Cardiac muscle cell (in vitro differentiated cells and primary cell): ENCODE measurements around the gene MAP2. TPM values are rescaled to one million over a fixed set of nuclear protein-coding genes. Genes with fewer than 3 reads are reported as not detected.

Experiments used
- DNase-seq, 2 donors: peaks; one replicate each; pipeline versions ENCODE4 v3.0.0 to v3.0.0-alpha.2; 2010 to 2017; ENCODE audit warnings: low read depth in 1 of 2, low spot score in 1 of 2
- H3K27ac ChIP-seq: fragments of 200-600 bp; sonication (generic); 2 replicates; pipeline ENCODE4 v1.5.1; 2016
- H3K27me3 ChIP-seq: fragments of 200-600 bp; sonication (generic); 2 replicates; pipeline ENCODE4 v1.6.0; 2016; ENCODE audit warnings: control low read depth
- H3K36me3 ChIP-seq: fragments of 200-600 bp; sonication (generic); 2 replicates; pipeline ENCODE4 v1.5.1; 2016; ENCODE audit warnings: control low read depth
- H3K4me1 ChIP-seq: fragments of 200-600 bp; sonication (generic); 2 replicates; pipeline ENCODE4 v1.8.1; 2017; ENCODE audit warnings: low read depth, mild to moderate bottlenecking, mixed run types
- H3K4me3 ChIP-seq: fragments of 200-600 bp; sonication (generic); 2 replicates; pipeline ENCODE4 v1.5.1; 2016; ENCODE audit warnings: mild to moderate bottlenecking
- H3K9me3 ChIP-seq: fragments of 200-600 bp; sonication (generic); 2 replicates; pipeline ENCODE4 v1.5.1; 2017; ENCODE audit warnings: low read depth, mild to moderate bottlenecking, control low read depth
- polyA plus RNA-seq: library from polyadenylated mRNA; unstranded; fragments of >200 nt; fragmentation: Nextera tagmentation; extraction: Ambion mirVana; gene quantifications from 2 replicates; pipeline ENCODE4 v1.2.1, GENCODE V29; 2016
- total RNA-seq: library from RNA; depleted of rRNA; stranded (reverse); fragments of >200 nt; gene quantifications from 2 replicates; pipeline ENCODE4 v1.2.3, GENCODE V29; 2016
- TF ChIP-seq, protein P1 (sequence below): IDR thresholded peaks from 2 replicates; pipeline ENCODE4 v1.5.1; 2012; ENCODE audit warnings: low read depth, mild to moderate bottlenecking, low read length

The MAP2 gene
- total and polyA plus RNA-seq, 2 experiments from 2014 or later, result 0.24 to 0.68 TPM

DNA sequence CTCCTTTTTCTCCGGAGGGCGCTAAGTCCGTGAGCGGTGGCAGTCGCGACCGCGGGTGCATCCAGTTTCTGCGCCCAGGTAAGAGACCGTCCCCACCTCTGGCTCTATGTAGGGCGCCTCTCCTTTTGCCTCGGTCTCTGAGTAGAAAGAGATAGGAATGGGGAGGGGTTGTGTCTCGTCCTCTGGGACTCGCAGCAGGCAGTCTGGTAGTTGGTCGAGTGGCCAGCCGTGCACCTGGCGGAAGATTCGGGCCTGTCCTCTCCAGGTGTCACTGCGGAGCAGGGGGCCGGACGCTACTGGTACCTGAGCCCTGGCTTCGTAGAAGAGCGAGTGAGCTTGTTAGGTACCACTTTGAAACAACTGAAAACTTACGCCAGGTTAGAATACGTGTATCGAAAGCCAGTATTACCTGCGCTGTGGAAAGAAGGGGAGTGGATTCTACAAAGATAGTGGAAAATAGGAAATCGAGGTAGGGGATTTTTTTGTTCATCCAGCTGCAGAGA, 403 bp downstream of the MAP2 start:
- no peaks in the 10 kb centered on the region for H3K4me1 ChIP-seq
- TF ChIP-seq, protein P1, sequence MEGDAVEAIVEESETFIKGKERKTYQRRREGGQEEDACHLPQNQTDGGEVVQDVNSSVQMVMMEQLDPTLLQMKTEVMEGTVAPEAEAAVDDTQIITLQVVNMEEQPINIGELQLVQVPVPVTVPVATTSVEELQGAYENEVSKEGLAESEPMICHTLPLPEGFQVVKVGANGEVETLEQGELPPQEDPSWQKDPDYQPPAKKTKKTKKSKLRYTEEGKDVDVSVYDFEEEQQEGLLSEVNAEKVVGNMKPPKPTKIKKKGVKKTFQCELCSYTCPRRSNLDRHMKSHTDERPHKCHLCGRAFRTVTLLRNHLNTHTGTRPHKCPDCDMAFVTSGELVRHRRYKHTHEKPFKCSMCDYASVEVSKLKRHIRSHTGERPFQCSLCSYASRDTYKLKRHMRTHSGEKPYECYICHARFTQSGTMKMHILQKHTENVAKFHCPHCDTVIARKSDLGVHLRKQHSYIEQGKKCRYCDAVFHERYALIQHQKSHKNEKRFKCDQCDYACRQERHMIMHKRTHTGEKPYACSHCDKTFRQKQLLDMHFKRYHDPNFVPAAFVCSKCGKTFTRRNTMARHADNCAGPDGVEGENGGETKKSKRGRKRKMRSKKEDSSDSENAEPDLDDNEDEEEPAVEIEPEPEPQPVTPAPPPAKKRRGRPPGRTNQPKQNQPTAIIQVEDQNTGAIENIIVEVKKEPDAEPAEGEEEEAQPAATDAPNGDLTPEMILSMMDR, result no peak
- DNase-seq, result peak in 1 of 2 donors; percentile 8
- H3K27me3 ChIP-seq, result peaks cover 36% of the 10 kb centered on the region
- peak overlapping the region; percentile 42 for H3K4me3 ChIP-seq
- no peaks in the 10 kb centered on the region for H3K9me3 ChIP-seq
- H3K36me3 ChIP-seq, result no peaks in the 10 kb centered on the region
- no peak overlapping the region for H3K27ac ChIP-seq

DNA sequence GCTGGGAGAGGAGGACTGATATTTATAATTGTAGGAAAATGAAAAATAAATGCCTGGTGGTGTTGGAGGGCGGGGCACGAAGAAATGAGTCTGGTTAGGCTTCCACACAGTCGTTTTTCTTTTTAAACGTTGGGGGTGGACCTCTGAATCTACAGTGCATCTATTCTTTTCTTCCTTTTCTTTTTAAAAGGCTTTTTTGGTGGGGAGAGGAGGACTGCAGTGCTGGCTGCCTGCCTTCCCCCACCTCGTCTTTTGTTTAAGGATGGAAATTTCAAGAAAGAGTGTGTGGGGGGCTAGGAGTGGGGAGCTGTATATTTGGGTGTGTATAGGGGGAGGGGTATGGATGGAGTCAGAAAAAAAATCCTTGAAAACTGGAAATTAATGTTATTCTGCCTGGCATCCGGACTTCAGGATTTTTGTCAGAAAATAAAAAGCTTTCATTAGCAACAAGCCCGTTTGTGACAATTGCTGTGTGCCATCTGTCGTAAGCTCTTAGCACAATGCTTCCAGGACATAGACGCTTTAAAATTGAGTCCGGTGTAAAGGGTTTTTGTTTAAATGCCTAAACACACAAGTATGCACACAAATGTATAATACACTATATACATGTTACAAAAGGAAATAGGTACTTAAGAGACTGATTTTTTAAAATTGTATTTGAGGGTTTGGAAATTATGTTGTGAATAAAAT, 1.1 kb downstream of the MAP2 start:
- no peaks in the 10 kb centered on the region for H3K36me3 ChIP-seq
- peaks cover 36% of the 10 kb centered on the region for H3K27me3 ChIP-seq
- H3K9me3 ChIP-seq, result no peaks in the 10 kb centered on the region
- H3K27ac ChIP-seq, result no peak overlapping the region
- no peaks in the 10 kb centered on the region for H3K4me1 ChIP-seq
- no peak for DNase-seq
- H3K4me3 ChIP-seq, result no peak overlapping the region
- TF ChIP-seq, protein P1, result no peak

DNA sequence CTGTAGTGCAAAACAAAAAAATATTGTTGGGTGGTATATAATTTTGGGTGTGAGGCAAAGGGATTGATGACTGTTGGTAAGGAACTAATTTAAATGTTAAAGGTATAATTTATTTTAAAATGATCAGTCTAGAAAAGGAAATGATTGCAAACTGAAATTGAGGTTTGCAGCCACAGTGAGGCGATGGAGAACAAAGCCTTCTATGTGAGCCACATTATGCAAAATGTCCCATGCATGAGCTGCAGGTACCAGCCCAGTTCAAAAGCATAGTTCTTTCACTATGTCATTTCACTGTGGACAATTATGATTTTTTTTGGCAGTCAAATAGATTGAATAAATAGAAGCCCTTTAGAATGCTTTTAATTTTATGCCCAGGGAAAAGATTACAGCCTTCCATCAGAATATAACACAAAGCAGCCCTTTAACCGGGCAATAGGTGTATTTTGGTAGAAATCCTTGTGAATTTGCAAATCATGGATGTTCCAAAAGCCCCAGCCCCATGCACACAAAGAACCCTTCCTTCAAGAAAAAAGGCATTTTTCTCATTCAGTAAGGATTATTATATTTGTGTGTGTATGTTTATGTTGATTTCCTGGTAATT, 1.7 kb downstream of the MAP2 start:
- Histone ChIP-seq H3K4me1 (no peaks in the 10 kb centered on the region), H3K36me3 (no peaks in the 10 kb centered on the region), H3K9me3 (no peaks in the 10 kb centered on the region), H3K4me3 (no peak overlapping the region), H3K27me3 (peaks cover 36% of the 10 kb centered on the region), H3K27ac (no peak overlapping the region)
- DNase-seq, result peak; percentile 32 to 64
- TF ChIP-seq, protein P1, result peak; percentile 66

DNA sequence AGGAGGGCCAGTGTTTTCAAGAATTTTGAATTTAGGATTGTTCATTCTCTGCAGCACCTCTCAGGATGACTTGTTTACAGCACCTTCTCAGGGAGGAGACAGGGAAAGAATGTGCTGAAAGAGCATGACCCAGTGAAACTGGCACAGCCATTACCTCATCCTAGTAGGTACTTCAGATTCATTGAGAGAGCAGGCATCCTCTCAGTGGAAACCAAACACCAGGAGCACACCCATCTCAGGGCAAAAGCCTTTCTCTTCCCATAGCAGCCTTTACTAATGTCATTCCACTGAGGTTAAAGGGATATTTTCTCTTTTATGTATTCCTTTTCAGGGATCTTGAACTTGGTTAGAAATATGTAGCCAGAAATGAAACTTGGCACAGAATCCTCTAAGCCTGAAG, 2.6 kb downstream of the MAP2 start:
- Histone ChIP-seq H3K9me3 (no peaks in the 10 kb centered on the region), H3K36me3 (no peaks in the 10 kb centered on the region), H3K4me3 (no peak overlapping the region), H3K27me3 (peaks cover 36% of the 10 kb centered on the region), H3K4me1 (no peaks in the 10 kb centered on the region), H3K27ac (no peak overlapping the region)
- TF ChIP-seq, protein P1, result no peak
- DNase-seq, result no peak

DNA sequence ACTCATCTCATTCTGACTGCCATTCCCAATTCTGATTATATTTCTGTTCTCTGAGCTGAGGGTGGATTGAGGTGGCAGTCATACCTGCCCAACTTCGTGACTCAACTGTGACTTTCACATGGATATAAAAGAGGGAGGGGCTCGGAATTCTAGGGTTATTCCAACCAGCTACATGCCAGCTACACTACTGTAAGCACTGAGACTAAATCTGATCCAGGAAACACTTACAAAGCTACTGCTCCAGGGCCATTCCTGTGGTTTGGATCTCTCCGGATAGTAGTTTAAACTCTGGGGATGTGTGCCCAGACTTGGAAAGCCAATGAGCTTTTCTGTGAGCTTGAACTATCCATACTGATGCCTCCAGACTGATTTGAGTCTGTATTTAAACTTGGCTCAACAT, 7.9 kb downstream of the MAP2 start:
- TF ChIP-seq, protein P1, result no peak

More for the DNA sequence above, 7.9 kb downstream of the MAP2 start:
- Histone ChIP-seq H3K27ac (no peak overlapping the region), H3K4me1 (no peaks in the 10 kb centered on the region), H3K36me3 (no peaks in the 10 kb centered on the region), H3K27me3 (peaks cover 6% of the 10 kb centered on the region), H3K4me3 (no peak overlapping the region), H3K9me3 (no peaks in the 10 kb centered on the region)
- peak in 1 of 2 donors; percentile 61 for DNase-seq
